ENCODE measurements around the gene MCM6.

DNA sequence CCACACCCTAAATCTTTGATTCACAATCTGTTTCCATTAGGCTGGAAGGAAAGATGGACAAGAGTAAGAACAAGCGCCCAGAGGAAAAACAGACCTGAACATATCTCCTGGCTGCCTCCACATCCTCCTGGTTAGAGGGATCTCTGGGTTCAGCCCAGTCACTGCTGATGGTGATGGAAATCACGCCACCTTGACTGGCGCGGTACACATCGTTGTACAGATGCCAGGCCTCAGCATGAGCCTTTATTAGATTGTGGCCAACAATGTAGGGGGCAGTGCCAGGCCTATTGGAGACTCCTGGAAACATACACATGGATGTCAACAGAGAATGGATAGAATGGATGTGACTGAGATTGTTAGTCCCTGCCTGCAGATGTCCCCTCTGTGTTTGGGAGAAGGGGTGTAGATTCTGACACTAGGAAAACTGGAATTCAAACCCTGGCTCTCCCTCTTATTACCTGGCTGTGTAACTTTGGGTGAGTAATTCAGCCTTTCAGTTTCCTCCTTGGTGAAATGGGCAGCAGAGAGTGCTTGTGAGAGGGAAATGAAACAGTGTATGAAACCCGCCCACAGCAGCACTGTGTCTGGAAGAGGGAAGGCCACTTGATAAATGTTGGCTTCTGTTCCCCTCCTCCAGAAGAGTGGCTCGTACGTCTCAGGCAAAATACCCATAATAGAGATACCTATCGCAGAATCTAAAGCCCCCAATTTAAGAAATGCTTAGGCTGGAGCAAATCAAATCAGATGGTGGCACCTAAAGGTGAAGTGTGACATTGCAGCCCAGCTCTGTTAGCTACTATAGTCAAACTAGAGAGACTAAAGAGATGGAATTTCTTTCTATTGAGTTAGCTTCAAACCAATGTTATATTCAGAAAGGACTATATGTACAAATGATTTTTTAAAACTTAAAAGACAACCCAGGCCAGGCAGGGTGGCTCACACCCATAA is 75.5 kb downstream of the MCM6 start:
- TF ChIP-seq, protein P1, sequence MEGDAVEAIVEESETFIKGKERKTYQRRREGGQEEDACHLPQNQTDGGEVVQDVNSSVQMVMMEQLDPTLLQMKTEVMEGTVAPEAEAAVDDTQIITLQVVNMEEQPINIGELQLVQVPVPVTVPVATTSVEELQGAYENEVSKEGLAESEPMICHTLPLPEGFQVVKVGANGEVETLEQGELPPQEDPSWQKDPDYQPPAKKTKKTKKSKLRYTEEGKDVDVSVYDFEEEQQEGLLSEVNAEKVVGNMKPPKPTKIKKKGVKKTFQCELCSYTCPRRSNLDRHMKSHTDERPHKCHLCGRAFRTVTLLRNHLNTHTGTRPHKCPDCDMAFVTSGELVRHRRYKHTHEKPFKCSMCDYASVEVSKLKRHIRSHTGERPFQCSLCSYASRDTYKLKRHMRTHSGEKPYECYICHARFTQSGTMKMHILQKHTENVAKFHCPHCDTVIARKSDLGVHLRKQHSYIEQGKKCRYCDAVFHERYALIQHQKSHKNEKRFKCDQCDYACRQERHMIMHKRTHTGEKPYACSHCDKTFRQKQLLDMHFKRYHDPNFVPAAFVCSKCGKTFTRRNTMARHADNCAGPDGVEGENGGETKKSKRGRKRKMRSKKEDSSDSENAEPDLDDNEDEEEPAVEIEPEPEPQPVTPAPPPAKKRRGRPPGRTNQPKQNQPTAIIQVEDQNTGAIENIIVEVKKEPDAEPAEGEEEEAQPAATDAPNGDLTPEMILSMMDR (IDR thresholded peaks at IDR 0.05): no peak
- TF ChIP-seq POLR2A (IDR thresholded peaks at IDR 0.05): no peak
